Cardiac fibroblast (primary cell): ENCODE data around the gene FOXB2.

Experiments
- DNase-seq, 2 donors: peaks; one replicate each; pipeline versions ENCODE4 v3.0.0 to v3.0.0-alpha.2; 2010; ENCODE audit warnings: low read depth in 2 of 2
- H3K4me3 ChIP-seq, 2 donors: replicated peaks in 1 of 2; 1 replicate in 1 of 2; 2 replicates in 1 of 2; pipeline ENCODE4 v1.5.1; 2011; ENCODE audit warnings: low read depth in 2 of 2, low read length in 2 of 2, mild to moderate bottlenecking in 2 of 2, moderate library complexity in 1 of 2
- TF ChIP-seq, protein P1 (sequence below): IDR thresholded peaks from one replicate; pipeline ENCODE4 v1.5.1; 2011; ENCODE audit warnings: low read depth, mild to moderate bottlenecking, low read length, inconsistent platforms

Gene FOXB2

DNA sequence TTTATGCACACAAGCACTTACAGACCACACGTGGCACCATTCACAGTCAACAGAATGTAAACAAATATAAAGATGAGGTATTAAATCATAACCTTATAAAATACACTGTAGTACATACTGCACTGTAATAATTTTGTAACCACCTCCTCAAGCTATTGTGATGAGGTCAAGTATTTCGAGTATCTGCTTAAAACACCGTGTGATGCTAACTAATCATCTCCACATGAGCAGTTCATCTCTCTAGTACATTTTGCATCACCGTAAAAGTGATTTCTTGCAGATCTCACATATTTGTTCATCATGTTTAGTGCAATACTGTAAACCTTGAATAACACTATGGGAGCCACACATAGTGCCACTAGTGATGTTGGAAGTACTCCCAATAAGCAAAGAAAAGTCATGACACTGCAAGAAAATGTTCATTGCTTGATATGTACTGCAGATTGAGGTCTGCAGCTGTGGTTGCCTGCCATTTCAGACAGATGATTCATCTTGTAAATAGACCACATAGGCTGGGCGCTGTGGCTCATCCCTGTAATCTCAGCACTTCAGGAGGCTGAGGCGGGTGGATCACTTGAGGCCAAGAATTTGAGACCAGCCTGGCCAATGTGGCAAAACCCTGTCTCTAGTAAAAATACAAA, 44.3 kb downstream of the FOXB2 start:
- TF ChIP-seq, protein P1, sequence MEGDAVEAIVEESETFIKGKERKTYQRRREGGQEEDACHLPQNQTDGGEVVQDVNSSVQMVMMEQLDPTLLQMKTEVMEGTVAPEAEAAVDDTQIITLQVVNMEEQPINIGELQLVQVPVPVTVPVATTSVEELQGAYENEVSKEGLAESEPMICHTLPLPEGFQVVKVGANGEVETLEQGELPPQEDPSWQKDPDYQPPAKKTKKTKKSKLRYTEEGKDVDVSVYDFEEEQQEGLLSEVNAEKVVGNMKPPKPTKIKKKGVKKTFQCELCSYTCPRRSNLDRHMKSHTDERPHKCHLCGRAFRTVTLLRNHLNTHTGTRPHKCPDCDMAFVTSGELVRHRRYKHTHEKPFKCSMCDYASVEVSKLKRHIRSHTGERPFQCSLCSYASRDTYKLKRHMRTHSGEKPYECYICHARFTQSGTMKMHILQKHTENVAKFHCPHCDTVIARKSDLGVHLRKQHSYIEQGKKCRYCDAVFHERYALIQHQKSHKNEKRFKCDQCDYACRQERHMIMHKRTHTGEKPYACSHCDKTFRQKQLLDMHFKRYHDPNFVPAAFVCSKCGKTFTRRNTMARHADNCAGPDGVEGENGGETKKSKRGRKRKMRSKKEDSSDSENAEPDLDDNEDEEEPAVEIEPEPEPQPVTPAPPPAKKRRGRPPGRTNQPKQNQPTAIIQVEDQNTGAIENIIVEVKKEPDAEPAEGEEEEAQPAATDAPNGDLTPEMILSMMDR, result no peak
- H3K4me3 ChIP-seq, result no peak overlapping the region
- DNase-seq, result peak; percentile 15 to 80

DNA sequence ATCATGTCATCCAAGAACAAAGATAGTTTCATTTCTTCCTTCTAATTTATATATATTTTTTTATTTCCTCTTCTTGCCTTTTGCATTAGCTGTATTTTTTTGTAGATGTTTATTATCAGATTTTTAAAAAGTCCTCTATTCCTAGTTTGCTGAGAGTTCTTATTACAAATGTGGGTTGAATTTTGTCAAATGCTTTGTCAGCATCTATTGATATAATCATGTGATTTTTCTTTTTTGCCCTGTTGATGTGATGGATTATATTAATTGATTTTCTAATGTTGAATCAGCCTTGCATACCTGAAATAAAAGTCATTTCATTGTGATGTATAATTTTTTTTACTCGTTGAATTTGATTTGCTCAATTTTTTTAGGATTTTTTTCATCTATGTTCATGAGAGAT, 46.9 kb downstream of the FOXB2 start:
- no peak overlapping the region for H3K4me3 ChIP-seq
- TF ChIP-seq, protein P1, result no peak
- DNase-seq, result no peak
